GM12878 (cell line): ENCODE results near the gene UROC1. TPM values are rescaled to one million over a fixed set of nuclear protein-coding genes. Genes with fewer than 3 reads are reported as not detected.

ENCODE experiments used
- ATAC-seq: fragments of 200-7000 bp; cut with Tn5 transposase; 3 replicates; pipeline ENCODE4 v1.9.1; 2020; ENCODE audit warnings: mild to moderate bottlenecking, moderate library complexity
- BruUV-seq: library from RNA; stranded (reverse); fragments of 400-500 nt; replicated peaks from 2 replicates; lab custom pipeline; 2021; lab: Mats Ljungman, UMichigan
- CTCF ChIA-PET: fragments of 300-600 bp; sonication (Branson Sonifier 250); formaldehyde crosslinking; extraction: SDS; loops from one replicate; lab custom pipeline; 2021; ENCODE audit warnings: inconsistent platforms; lab: Yijun Ruan, JAX
- POLR2A ChIA-PET: fragments of 350-600 bp; formaldehyde crosslinking; extraction: SDS; loops from one replicate; lab custom pipeline; 2021; ENCODE audit warnings: inconsistent platforms; lab: Charles Lee
- RAD21 ChIA-PET: fragments of 300-600 bp; sonication (Branson Sonifier 250); formaldehyde crosslinking; loops from one replicate; lab custom pipeline; 2023; ENCODE audit warnings: antibody characterized with exemption; ENCODE audit not compliant: unreplicated experiment; lab: Charles Lee
- SMC1A ChIA-PET: fragments of 300-600 bp; sonication (Branson Sonifier 250); formaldehyde crosslinking; loops from one replicate; lab custom pipeline; 2023; ENCODE audit not compliant: unreplicated experiment, uncharacterized antibody; lab: Charles Lee
- DNase-seq: peaks from one replicate; pipeline ENCODE4 v3.0.0-alpha.2; 2011; ENCODE audit warnings: low read depth, low spot score
- FAIRE-seq: peaks from 3 replicates; lab custom pipeline; 2011; peaks lifted over from hg19 to GRCh38; lab: Jason Lieb, UNC
- H2AFZ ChIP-seq: 2 replicates; pipeline ENCODE4 v1.6.0; 2011; ENCODE audit warnings: low read depth, low read length, control low read depth; ENCODE audit not compliant: control insufficient read depth
- H3K27ac ChIP-seq: 2 replicates; pipeline ENCODE4 v1.5.1; 2011; ENCODE audit warnings: control low read depth; ENCODE audit not compliant: control insufficient read depth, insufficient read depth
- H3K27me3 ChIP-seq, 2 experiments: replicated peaks in 1 of 2; 2 replicates each; pipeline versions ENCODE4 v1.6.0 to v1.6.1; 2011; ENCODE audit warnings: low read length in 1 of 2; ENCODE audit not compliant: control insufficient read depth in 2 of 2, insufficient read depth in 2 of 2
- H3K36me3 ChIP-seq, 2 experiments: 2 replicates each; pipeline ENCODE4 v1.5.1; 2011; ENCODE audit warnings: low read length in 1 of 2; ENCODE audit not compliant: control insufficient read depth in 2 of 2, insufficient read depth in 2 of 2
- H3K4me1 ChIP-seq: 2 replicates; pipeline ENCODE4 v1.6.1; 2011; ENCODE audit warnings: mild to moderate bottlenecking, low read length, moderate library complexity, mixed read lengths; ENCODE audit not compliant: control insufficient read depth, insufficient read depth
- H3K4me2 ChIP-seq: 2 replicates; pipeline ENCODE4 v1.6.0; 2011; ENCODE audit warnings: control low read depth; ENCODE audit not compliant: control insufficient read depth, insufficient read depth
- H3K4me3 ChIP-seq: fragments of 200-600 bp; sonication (generic); 2 replicates; pipeline ENCODE4 v1.5.1; 2016
- H3K79me2 ChIP-seq: 2 replicates; pipeline ENCODE4 v1.6.0; 2011; ENCODE audit warnings: low read length; ENCODE audit not compliant: control insufficient read depth, insufficient read depth
- H3K9ac ChIP-seq: 2 replicates; pipeline ENCODE4 v1.8.0; 2011; ENCODE audit warnings: low read length, control low read depth, mixed read lengths; ENCODE audit not compliant: control insufficient read depth, insufficient read depth
- H3K9me3 ChIP-seq: replicated peaks from 3 replicates; pipeline ENCODE4 v1.5.1; 2011; ENCODE audit warnings: mild to moderate bottlenecking, low read length; ENCODE audit not compliant: control insufficient read depth, insufficient read depth
- H4K20me1 ChIP-seq: 2 replicates; pipeline ENCODE4 v1.6.0; 2011; ENCODE audit not compliant: control insufficient read depth, insufficient read depth
- BRCA1 ChIP-seq: IDR thresholded peaks from 2 replicates; pipeline ENCODE4 v1.6.1; 2011; ENCODE audit warnings: low read depth, low read length, improper control_type of control experiment
- CTCF ChIP-seq, 3 experiments: IDR thresholded peaks in 2 of 3; conservative IDR thresholded peaks in 1 of 3; 2 replicates each; pipeline ENCODE4 v1.5.1; 2011; ENCODE audit warnings: low read depth in 3 of 3, low read length in 3 of 3, mild to moderate bottlenecking in 3 of 3, control low read depth in 2 of 3, moderate library complexity in 2 of 3, inconsistent platforms in 1 of 3, mixed read lengths in 1 of 3; ENCODE audit not compliant: control insufficient read depth in 2 of 3, insufficient read depth in 1 of 3; ENCODE audit errors: extremely low read depth in 1 of 3
- E2F8 ChIP-seq: fragments of 450-650 bp; IDR thresholded peaks from 2 replicates; pipeline ENCODE4 v1.6.1; 2018; ENCODE audit warnings: mild to moderate bottlenecking, low read depth, moderate library complexity; ENCODE audit not compliant: partially characterized antibody
- HDAC2 ChIP-seq: fragments of 200-600 bp; sonication (generic); IDR thresholded peaks from 2 replicates; pipeline ENCODE4 v1.6.1; 2017
- MEF2A ChIP-seq: IDR thresholded peaks from 2 replicates; pipeline ENCODE4 v1.6.1; 2011; ENCODE audit warnings: low read depth, mild to moderate bottlenecking, low read length, moderate library complexity; ENCODE audit not compliant: insufficient read depth
- SMARCA5 ChIP-seq: fragments of 450-650 bp; IDR thresholded peaks from 2 replicates; pipeline ENCODE4 v1.6.1; 2017; ENCODE audit warnings: mild to moderate bottlenecking
- SUZ12 ChIP-seq: fragments of 200-600 bp; sonication (generic); IDR thresholded peaks from one replicate; pipeline ENCODE4 v1.6.1; 2018; ENCODE audit warnings: antibody characterized with exemption, mild to moderate bottlenecking; ENCODE audit not compliant: unreplicated experiment
- YY1 ChIP-seq: IDR thresholded peaks from 2 replicates; pipeline ENCODE4 v1.6.1; 2011; ENCODE audit warnings: low read depth, mild to moderate bottlenecking, low read length
- ZNF207 ChIP-seq: fragments of 450-650 bp; IDR thresholded peaks from 2 replicates; pipeline ENCODE4 v1.6.1; 2014; ENCODE audit warnings: antibody characterized with exemption, mild to moderate bottlenecking, borderline replicate concordance
- ZZZ3 ChIP-seq: IDR thresholded peaks from 2 replicates; pipeline ENCODE4 v1.6.1; 2011; ENCODE audit warnings: low read depth; ENCODE audit not compliant: control insufficient read depth, insufficient read length
- WGBS: methylation state at CpG from one replicate; pipeline ENCODE4 v1.1.6; 2016; ENCODE audit warnings: low lambda C conversion rate; ENCODE audit not compliant: insufficient replicate concordance, insufficient coverage; ENCODE audit errors: missing lambda C conversion rate; 5-methylcytosine and 5-hydroxymethylcytosine counted together
- in situ Hi-C: fragments of 300-500 bp; cut with MboI; formaldehyde crosslinking; loops from 9 replicates; pipeline ENCODE4 v1.14.3; 2018; ENCODE audit warnings: mixed read lengths
- intact Hi-C: fragments of 100-400 bp; cut with micrococcal nuclease; formaldehyde crosslinking; loops from one replicate; pipeline ENCODE4 v1.14.2; 2022; ENCODE audit not compliant: unreplicated experiment
- polyA plus RNA-seq, 11 experiments: library from polyadenylated mRNA; depleted of rRNA in 4 of 11; unstranded in 6 of 11; stranded (reverse) in 5 of 11; fragments of >200 nt; fragmentation: Nextera tagmentation in 4 of 11; fragmentation: Illumina TruSeq in 1 of 11; extraction: Ambion mirVana in 4 of 11; extraction: Trizol in 1 of 11; gene quantifications; 1 replicate in 1 of 11; 2 replicates in 10 of 11; pipeline versions ENCODE4 v1.2.1 to v1.2.3, GENCODE V29; 2011 to 2016; ENCODE audit warnings: inconsistent platforms in 2 of 11, missing spikeins in 2 of 11, low read depth in 1 of 11
- total RNA-seq, 4 experiments: library from RNA; depleted of rRNA in 3 of 4; stranded (reverse); fragments of >200 nt in 3 of 4; fragmentation: Illumina TruSeq in 1 of 4; extraction: Trizol in 1 of 4; gene quantifications; 2 replicates each; pipeline versions ENCODE4 v1.2.1 to v1.2.3, GENCODE V29; 2013 to 2021
- TF ChIP-seq, protein P1 (sequence below): fragments of 450-650 bp; IDR thresholded peaks from 2 replicates; pipeline ENCODE4 v1.6.1; 2016; ENCODE audit warnings: mild to moderate bottlenecking

The UROC1 gene
- total and polyA plus RNA-seq, 10 of the 15 experiments (the other 5 are each of a cell fraction or from before 2014, with no cell fraction given), result 0.04 TPM; not detected in 9

- Histone ChIP-seq H3K79me2 (no peaks in the 10 kb centered on the region), H3K27ac (no peak overlapping the region), H3K27me3 (no peaks in the 10 kb centered on the region; a peak in 1 of 4 replicates), H3K9me3 (no peaks in the 10 kb centered on the region), H3K36me3 (no peaks in the 10 kb centered on the region), H3K4me2 (no peak overlapping the region), H3K4me3 (no peak overlapping the region), H4K20me1 (no peaks in the 10 kb centered on the region; the same call in 1 of the 2 replicates), H2AFZ (no peak overlapping the region), H3K9ac (no peak overlapping the region), H3K4me1 (no peaks in the 10 kb centered on the region)
- ATAC-seq (no peak), DNase-seq (no peak), FAIRE-seq (no peak)
- ChIA-PET POLR2A (no interaction called here), RAD21 (no interaction called here), SMC1A (no interaction called here), CTCF (no interaction called here)
- BruUV-seq, result no TSS peak
- intact Hi-C loops, result no loop called here
- WGBS, result 38% methylated on average over 6 of the region's 8 CpGs
- in situ Hi-C loops, result no loop called here
- no peak for TF ChIP-seq ZNF207
These were observed 2.4 kb downstream of the UROC1 start for GRCh38 chr3:126515066-126515706.

GRCh38 chr3:126514161-126514560, 3.4 kb downstream of the UROC1 start:
- FAIRE-seq (no peak), ATAC-seq (no peak), DNase-seq (no peak)
- Histone ChIP-seq H3K9ac (no peak overlapping the region), H3K36me3 (no peaks in the 10 kb centered on the region), H3K9me3 (no peaks in the 10 kb centered on the region), H2AFZ (no peak overlapping the region), H3K27ac (no peak overlapping the region), H3K4me3 (no peak overlapping the region), H3K4me1 (no peaks in the 10 kb centered on the region), H3K4me2 (no peak overlapping the region), H4K20me1 (no peaks in the 10 kb centered on the region; the same call in 1 of the 2 replicates), H3K27me3 (no peaks in the 10 kb centered on the region), H3K79me2 (no peaks in the 10 kb centered on the region)
- intact Hi-C loops, result no loop called here
- RAD21 ChIA-PET, result no interaction called here
- no TSS peak for BruUV-seq
- SMC1A ChIA-PET, result no interaction called here
- in situ Hi-C loops, result no loop called here
- 60% methylated on average over 11 of the region's 11 CpGs for WGBS
- POLR2A ChIA-PET, result no interaction called here
- CTCF ChIA-PET, result interaction anchor here (0.6 to 1.9 kb wide), 2 partner anchors 8 to 1062 kb away, joined by 3 to 4 read pairs; no protein-coding TSS in a partner anchor
- TF ChIP-seq HDAC2, result no peak
- TF ChIP-seq CTCF (IDR thresholded peaks at IDR 0.05 in 2 of 3, conservative IDR thresholded peaks at IDR 0.05 in 1 of 3; ENCODE audit: control insufficient read depth in 2 of 3, extremely low read depth in 1 of 3, insufficient read depth in 1 of 3, low read depth in 3 of 3, low read length in 3 of 3), result no peak
- no peak for TF ChIP-seq E2F8
- TF ChIP-seq ZZZ3, result no peak
- no peak for TF ChIP-seq SUZ12
- no peak for TF ChIP-seq YY1
- no peak for TF ChIP-seq SMARCA5
- TF ChIP-seq, protein P1, sequence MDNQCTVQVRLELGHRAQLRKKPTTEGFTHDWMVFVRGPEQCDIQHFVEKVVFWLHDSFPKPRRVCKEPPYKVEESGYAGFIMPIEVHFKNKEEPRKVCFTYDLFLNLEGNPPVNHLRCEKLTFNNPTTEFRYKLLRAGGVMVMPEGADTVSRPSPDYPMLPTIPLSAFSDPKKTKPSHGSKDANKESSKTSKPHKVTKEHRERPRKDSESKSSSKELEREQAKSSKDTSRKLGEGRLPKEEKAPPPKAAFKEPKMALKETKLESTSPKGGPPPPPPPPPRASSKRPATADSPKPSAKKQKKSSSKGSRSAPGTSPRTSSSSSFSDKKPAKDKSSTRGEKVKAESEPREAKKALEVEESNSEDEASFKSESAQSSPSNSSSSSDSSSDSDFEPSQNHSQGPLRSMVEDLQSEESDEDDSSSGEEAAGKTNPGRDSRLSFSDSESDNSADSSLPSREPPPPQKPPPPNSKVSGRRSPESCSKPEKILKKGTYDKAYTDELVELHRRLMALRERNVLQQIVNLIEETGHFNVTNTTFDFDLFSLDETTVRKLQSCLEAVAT, result no peak
- no peak for TF ChIP-seq BRCA1
- TF ChIP-seq MEF2A, result no peak
